Measurements from ENCODE around the gene CDK5RAP2. TPM values are rescaled to one million over a fixed set of nuclear protein-coding genes. Genes with fewer than 3 reads are reported as not detected.

CDK5RAP2 gene
- total and polyA plus RNA-seq, 2 donors (not counting 1 experiment from before 2014, with no cell fraction given) = 17.7 to 48.6 TPM

DNA sequence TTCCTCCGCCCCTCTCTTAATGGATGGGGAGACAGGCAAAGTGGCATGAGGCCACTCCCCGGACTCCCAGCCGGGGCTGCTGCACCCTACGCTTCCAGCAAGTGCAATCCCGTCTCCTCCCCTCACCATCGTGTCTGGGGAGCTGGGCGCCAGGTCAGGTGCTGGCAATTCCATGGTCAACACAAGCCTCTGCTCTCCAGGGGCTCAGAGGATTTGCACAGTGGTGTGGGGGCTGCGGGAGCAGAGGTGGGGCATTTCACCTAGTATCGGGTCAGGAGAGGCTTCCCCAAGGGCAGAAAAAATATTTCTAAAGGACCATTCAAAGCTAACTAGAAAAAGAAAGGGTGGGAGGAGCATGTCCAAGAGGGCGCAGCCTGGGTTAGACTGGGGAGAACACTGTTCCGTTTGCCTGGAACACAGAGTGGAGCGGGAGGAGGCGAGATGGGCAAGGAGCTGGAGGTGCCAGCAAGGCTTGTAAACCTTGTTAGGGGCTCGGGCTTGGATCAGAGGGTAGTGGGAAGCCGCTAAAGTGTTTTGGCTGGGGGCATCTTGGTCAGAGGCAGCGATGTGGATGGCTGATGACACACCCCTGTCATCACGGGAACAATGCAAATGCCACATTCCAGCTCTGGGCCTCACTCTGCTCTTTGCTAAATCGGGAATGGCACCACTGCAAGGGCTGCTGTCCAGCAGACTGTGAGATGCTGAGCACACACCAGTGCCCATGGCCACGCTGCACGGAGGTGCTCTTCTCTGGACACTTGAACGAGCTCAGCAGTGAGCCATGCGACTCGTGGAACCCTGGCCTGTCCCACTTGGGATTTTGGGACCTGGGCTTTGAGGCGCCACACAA is 191.7 kb downstream of the CDK5RAP2 start:
- DNase-seq (ENCODE audit: low read depth in 2 of 2) = no peak
- H3K79me2 ChIP-seq (ENCODE audit: control insufficient read depth, insufficient read depth, low read length) = no peaks in the 10 kb centered on the region
- no peaks in the 10 kb centered on the region for H3K9me3 ChIP-seq (ENCODE audit: control insufficient read depth, insufficient read depth, low read depth, low read length)
- peaks cover 11% of the 10 kb centered on the region for H3K36me3 ChIP-seq (ENCODE audit: control insufficient read depth, insufficient read depth, low read length)
- H2AFZ ChIP-seq (ENCODE audit: low read length) = no peak overlapping the region
- no peak overlapping the region for H3K4me3 ChIP-seq (replicated peaks in 1 of 4; ENCODE audit: control extremely low read depth in 1 of 4, insufficient read depth in 1 of 4, low read depth in 3 of 4, low read length in 4 of 4)
- no peak overlapping the region for H3K27ac ChIP-seq (ENCODE audit: insufficient read depth, low read length)
- TF ChIP-seq EZH2 (IDR thresholded peaks at IDR 0.05; ENCODE audit: low read length, missing control alignments) = no peak
- TF ChIP-seq, protein P1, sequence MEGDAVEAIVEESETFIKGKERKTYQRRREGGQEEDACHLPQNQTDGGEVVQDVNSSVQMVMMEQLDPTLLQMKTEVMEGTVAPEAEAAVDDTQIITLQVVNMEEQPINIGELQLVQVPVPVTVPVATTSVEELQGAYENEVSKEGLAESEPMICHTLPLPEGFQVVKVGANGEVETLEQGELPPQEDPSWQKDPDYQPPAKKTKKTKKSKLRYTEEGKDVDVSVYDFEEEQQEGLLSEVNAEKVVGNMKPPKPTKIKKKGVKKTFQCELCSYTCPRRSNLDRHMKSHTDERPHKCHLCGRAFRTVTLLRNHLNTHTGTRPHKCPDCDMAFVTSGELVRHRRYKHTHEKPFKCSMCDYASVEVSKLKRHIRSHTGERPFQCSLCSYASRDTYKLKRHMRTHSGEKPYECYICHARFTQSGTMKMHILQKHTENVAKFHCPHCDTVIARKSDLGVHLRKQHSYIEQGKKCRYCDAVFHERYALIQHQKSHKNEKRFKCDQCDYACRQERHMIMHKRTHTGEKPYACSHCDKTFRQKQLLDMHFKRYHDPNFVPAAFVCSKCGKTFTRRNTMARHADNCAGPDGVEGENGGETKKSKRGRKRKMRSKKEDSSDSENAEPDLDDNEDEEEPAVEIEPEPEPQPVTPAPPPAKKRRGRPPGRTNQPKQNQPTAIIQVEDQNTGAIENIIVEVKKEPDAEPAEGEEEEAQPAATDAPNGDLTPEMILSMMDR (conservative IDR thresholded peaks at IDR 0.05 in 1 of 2, IDR thresholded peaks at IDR 0.05 in 1 of 2; ENCODE audit: low read depth in 1 of 2, low read length in 2 of 2) = no peak
- no peaks in the 10 kb centered on the region for H4K20me1 ChIP-seq (ENCODE audit: control insufficient read depth, extremely low read depth, insufficient read depth, low read length)
- no peaks in the 10 kb centered on the region for H3K27me3 ChIP-seq (ENCODE audit: control insufficient read depth, insufficient read depth, low read length)
- H3K4me1 ChIP-seq (ENCODE audit: control insufficient read depth, extremely low read depth, insufficient read depth, low read length) = peaks cover 4% of the 10 kb centered on the region
- H3K4me2 ChIP-seq (ENCODE audit: extremely low read depth, insufficient read depth, low read length) = no peak overlapping the region
- H3K9ac ChIP-seq (ENCODE audit: insufficient read depth, low read length) = no peak overlapping the region

DNA sequence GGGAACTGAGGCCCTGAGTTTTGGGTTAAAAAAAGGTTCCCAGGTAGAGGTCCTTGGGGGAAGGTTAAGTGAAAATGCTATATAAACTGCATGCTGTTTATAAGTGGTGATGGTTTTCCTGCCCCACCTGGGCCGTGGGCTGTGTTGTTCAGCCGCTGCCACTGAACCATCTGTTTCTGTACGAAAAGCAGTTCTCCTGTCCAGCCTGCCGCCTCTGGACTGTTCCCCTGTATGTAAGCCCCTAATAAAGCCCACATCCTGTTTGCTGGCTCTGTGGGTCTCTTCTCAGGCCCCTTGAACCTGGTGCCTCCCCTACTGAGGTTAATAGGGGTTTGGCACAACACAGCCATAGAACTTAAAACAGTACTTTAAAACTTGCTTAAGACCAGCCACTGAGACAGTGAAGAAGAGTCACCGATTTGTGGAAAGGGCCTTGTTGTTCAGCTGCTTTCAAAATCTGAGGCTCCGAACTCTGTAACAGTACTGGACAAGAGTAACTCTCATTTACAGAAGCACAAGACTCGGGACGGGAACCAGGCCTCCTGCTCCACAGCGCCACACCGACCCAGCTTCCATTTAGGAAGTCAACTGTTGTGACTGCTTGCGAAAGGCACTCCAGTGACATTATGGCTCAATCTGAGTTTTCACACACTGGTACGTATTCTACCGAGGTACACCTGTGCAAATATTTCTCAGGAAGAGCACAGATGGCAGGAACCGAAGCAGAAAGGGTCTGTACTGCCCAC is 192.5 kb downstream of the CDK5RAP2 start:
- Histone ChIP-seq H3K27me3 (ENCODE audit: control insufficient read depth, insufficient read depth, low read length) (no peaks in the 10 kb centered on the region), H3K4me3 (replicated peaks in 1 of 4; ENCODE audit: control extremely low read depth in 1 of 4, insufficient read depth in 1 of 4, low read depth in 3 of 4, low read length in 4 of 4) (no peak overlapping the region), H3K9ac (ENCODE audit: insufficient read depth, low read length) (no peak overlapping the region), H3K4me2 (ENCODE audit: extremely low read depth, insufficient read depth, low read length) (no peak overlapping the region), H3K9me3 (ENCODE audit: control insufficient read depth, insufficient read depth, low read depth, low read length) (no peaks in the 10 kb centered on the region), H2AFZ (ENCODE audit: low read length) (no peak overlapping the region), H3K4me1 (ENCODE audit: control insufficient read depth, extremely low read depth, insufficient read depth, low read length) (no peaks in the 10 kb centered on the region), H4K20me1 (ENCODE audit: control insufficient read depth, extremely low read depth, insufficient read depth, low read length) (no peaks in the 10 kb centered on the region), H3K79me2 (ENCODE audit: control insufficient read depth, insufficient read depth, low read length) (no peaks in the 10 kb centered on the region), H3K36me3 (ENCODE audit: control insufficient read depth, insufficient read depth, low read length) (peaks cover 8% of the 10 kb centered on the region), H3K27ac (ENCODE audit: insufficient read depth, low read length) (no peak overlapping the region)
- TF ChIP-seq EZH2 (IDR thresholded peaks at IDR 0.05; ENCODE audit: low read length, missing control alignments) = no peak
- TF ChIP-seq, protein P1 (conservative IDR thresholded peaks at IDR 0.05 in 1 of 2, IDR thresholded peaks at IDR 0.05 in 1 of 2; ENCODE audit: low read depth in 1 of 2, low read length in 2 of 2) = no peak
- no peak for DNase-seq (ENCODE audit: low read depth in 2 of 2)

DNA sequence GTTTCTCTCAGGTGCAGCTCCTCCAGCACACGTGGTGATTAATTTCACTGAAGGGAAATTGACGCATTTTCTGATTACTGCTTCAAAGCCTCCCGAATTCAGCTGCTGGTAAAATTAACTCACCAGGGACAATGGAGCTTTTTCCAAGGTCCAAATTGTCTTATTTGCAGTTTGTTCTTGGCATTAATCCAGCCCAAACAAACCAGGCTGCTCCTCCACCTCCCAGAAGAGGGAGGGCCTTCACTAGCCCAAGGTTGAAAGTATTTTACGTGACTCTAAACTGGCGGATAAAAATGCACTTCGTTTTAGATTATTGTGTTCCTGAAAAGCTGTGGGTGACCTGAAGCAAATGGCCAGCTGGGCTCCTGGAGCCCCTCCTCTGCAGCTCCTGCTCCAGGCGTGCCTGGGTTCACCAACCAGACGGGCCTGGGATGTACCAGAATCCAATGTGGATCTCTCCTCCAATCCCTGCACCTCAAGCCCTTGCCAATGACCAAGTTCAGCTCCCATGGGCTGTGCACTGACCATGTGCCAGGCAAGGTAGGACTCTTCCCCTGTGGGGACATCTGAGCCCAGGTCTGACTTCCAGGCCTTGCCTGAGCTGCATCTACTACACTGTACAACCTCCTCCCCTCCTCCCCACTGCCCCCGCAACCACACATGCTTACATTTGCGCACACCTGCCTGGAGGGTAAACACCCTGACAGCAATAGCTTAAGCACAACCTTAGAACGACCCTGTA is 193.4 kb downstream of the CDK5RAP2 start:
- Histone ChIP-seq H3K4me2 (ENCODE audit: extremely low read depth, insufficient read depth, low read length) (no peak overlapping the region), H3K9me3 (ENCODE audit: control insufficient read depth, insufficient read depth, low read depth, low read length) (no peaks in the 10 kb centered on the region), H3K27me3 (ENCODE audit: control insufficient read depth, insufficient read depth, low read length) (no peaks in the 10 kb centered on the region), H3K27ac (ENCODE audit: insufficient read depth, low read length) (no peak overlapping the region), H3K36me3 (ENCODE audit: control insufficient read depth, insufficient read depth, low read length) (peaks cover 7% of the 10 kb centered on the region), H3K4me1 (ENCODE audit: control insufficient read depth, extremely low read depth, insufficient read depth, low read length) (no peaks in the 10 kb centered on the region), H2AFZ (ENCODE audit: low read length) (no peak overlapping the region), H3K4me3 (replicated peaks in 1 of 4; ENCODE audit: control extremely low read depth in 1 of 4, insufficient read depth in 1 of 4, low read depth in 3 of 4, low read length in 4 of 4) (no peak overlapping the region), H4K20me1 (ENCODE audit: control insufficient read depth, extremely low read depth, insufficient read depth, low read length) (no peaks in the 10 kb centered on the region), H3K9ac (ENCODE audit: insufficient read depth, low read length) (no peak overlapping the region), H3K79me2 (ENCODE audit: control insufficient read depth, insufficient read depth, low read length) (no peaks in the 10 kb centered on the region)
- DNase-seq (ENCODE audit: low read depth in 2 of 2) = peak; percentile 62 to 65
- TF ChIP-seq, protein P1 (conservative IDR thresholded peaks at IDR 0.05 in 1 of 2, IDR thresholded peaks at IDR 0.05 in 1 of 2; ENCODE audit: low read depth in 1 of 2, low read length in 2 of 2) = no peak
- no peak for TF ChIP-seq EZH2 (IDR thresholded peaks at IDR 0.05; ENCODE audit: low read length, missing control alignments)

Data from fibroblast of lung (primary cell).